IMR-90 (cell line): ENCODE results near the gene ZNF506. TPM values are rescaled to one million over a fixed set of nuclear protein-coding genes. Genes with fewer than 3 reads are reported as not detected.

Experiments used
- ATAC-seq: fragments of 200-7000 bp; cut with Tn5 transposase; 2 replicates; pipeline ENCODE4 v1.9.1; 2020; ENCODE audit warnings: low read depth, mild to moderate bottlenecking, moderate library complexity
- BruUV-seq: library from RNA; stranded (reverse); fragments of 400-500 nt; replicated peaks from 2 replicates; lab custom pipeline; 2021; lab: Mats Ljungman, UMichigan
- CTCF ChIA-PET: fragments of 300-600 bp; formaldehyde crosslinking; extraction: SDS; loops from one replicate; lab custom pipeline; 2021; ENCODE audit warnings: antibody characterized with exemption; lab: Yijun Ruan, JAX
- POLR2A ChIA-PET: fragments of 300-600 bp; sonication (Branson Sonifier 250); formaldehyde crosslinking; loops from one replicate; lab custom pipeline; 2022; ENCODE audit warnings: antibody characterized with exemption; ENCODE audit not compliant: unreplicated experiment; lab: Charles Lee
- DNase-seq: peaks from one replicate; pipeline ENCODE4 v3.0.0; 2013
- H2AFZ ChIP-seq: replicated peaks from 2 replicates; pipeline ENCODE3; 2013; ENCODE audit warnings: low read length, mild to moderate bottlenecking; ENCODE audit not compliant: poor library complexity
- H2AK5ac ChIP-seq: 2 replicates; pipeline ENCODE4 v1.6.1; 2013; ENCODE audit warnings: low read depth, low read length, inconsistent platforms
- H2AK9ac ChIP-seq: replicated peaks from 2 replicates; pipeline ENCODE3; 2013; ENCODE audit warnings: mild to moderate bottlenecking, low read depth, low read length, moderate library complexity; ENCODE audit not compliant: poor library complexity
- H2BK120ac ChIP-seq: 2 replicates; pipeline ENCODE4 v1.6.1; 2013; ENCODE audit warnings: low read depth, low read length, inconsistent platforms
- H2BK15ac ChIP-seq: 3 replicates; pipeline ENCODE4 v1.6.1; 2013; ENCODE audit warnings: low read depth, low read length, inconsistent platforms
- H2BK20ac ChIP-seq: 2 replicates; pipeline ENCODE4 v1.6.1; 2013; ENCODE audit warnings: low read depth, mild to moderate bottlenecking, inconsistent platforms, low read length, moderate library complexity
- H2BK5ac ChIP-seq: 2 replicates; pipeline ENCODE4 v1.6.1; 2013; ENCODE audit warnings: mild to moderate bottlenecking, low read depth, low read length, inconsistent platforms; ENCODE audit not compliant: poor library complexity, severe bottlenecking
- H3K14ac ChIP-seq: replicated peaks from 2 replicates; pipeline ENCODE4 v1.6.1; 2013; ENCODE audit warnings: low read depth, low read length, inconsistent platforms
- H3K18ac ChIP-seq: 2 replicates; pipeline ENCODE4 v1.6.1; 2013; ENCODE audit warnings: low read depth, low read length, control low read depth
- H3K23ac ChIP-seq: 2 replicates; pipeline ENCODE4 v1.6.1; 2013; ENCODE audit warnings: low read depth, low read length, inconsistent platforms
- H3K27ac ChIP-seq: 2 replicates; pipeline ENCODE4 v1.5.1; 2013; ENCODE audit warnings: mild to moderate bottlenecking, control low read depth, low read length; ENCODE audit not compliant: insufficient read depth
- H3K27me3 ChIP-seq: 2 replicates; pipeline ENCODE4 v1.6.1; 2013; ENCODE audit warnings: low read length; ENCODE audit not compliant: control insufficient read depth, insufficient read depth
- H3K36me3 ChIP-seq: 2 replicates; pipeline ENCODE4 v1.6.1; 2013; ENCODE audit warnings: low read length, mixed read lengths; ENCODE audit not compliant: control insufficient read depth, insufficient read depth
- H3K4ac ChIP-seq: 2 replicates; pipeline ENCODE4 v1.6.1; 2013; ENCODE audit warnings: low read depth, low read length, inconsistent platforms
- H3K4me1 ChIP-seq: 2 replicates; pipeline ENCODE4 v1.6.1; 2013; ENCODE audit warnings: low read length, mixed read lengths; ENCODE audit not compliant: control insufficient read depth, insufficient read depth
- H3K4me2 ChIP-seq: 2 replicates; pipeline ENCODE4 v1.6.1; 2013; ENCODE audit warnings: low read depth, mild to moderate bottlenecking, control low read depth, low read length, moderate library complexity
- H3K4me3 ChIP-seq: 2 replicates; pipeline ENCODE4 v1.5.1; 2013; ENCODE audit warnings: low read depth, mild to moderate bottlenecking, control low read depth, low read length, moderate library complexity; ENCODE audit not compliant: insufficient read depth
- H3K56ac ChIP-seq: 2 replicates; pipeline ENCODE4 v1.6.1; 2013; ENCODE audit warnings: low read length, inconsistent platforms; ENCODE audit not compliant: insufficient read depth; ENCODE audit errors: extremely low read depth
- H3K79me1 ChIP-seq, 2 experiments: 2 replicates each; pipeline ENCODE4 v1.6.1; 2013; ENCODE audit warnings: low read length in 2 of 2, inconsistent platforms in 1 of 2, low read depth in 1 of 2
- H3K9ac ChIP-seq: 2 replicates; pipeline ENCODE4 v1.6.1; 2013; ENCODE audit warnings: low read depth, low read length, control low read depth
- H3K9me1 ChIP-seq: 2 replicates; pipeline ENCODE4 v1.6.1; 2013; ENCODE audit warnings: low read length, inconsistent platforms; ENCODE audit not compliant: insufficient read depth
- H3K9me3 ChIP-seq: 2 replicates; pipeline ENCODE4 v1.6.1; 2013; ENCODE audit warnings: low read length; ENCODE audit not compliant: control insufficient read depth, insufficient read depth
- H4K20me1 ChIP-seq: 2 replicates; pipeline ENCODE4 v1.6.1; 2013; ENCODE audit warnings: low read length, inconsistent platforms; ENCODE audit not compliant: insufficient read depth
- H4K5ac ChIP-seq: 2 replicates; pipeline ENCODE4 v1.6.1; 2013; ENCODE audit warnings: mild to moderate bottlenecking, low read depth, low read length, control low read depth
- H4K8ac ChIP-seq, 2 experiments: 2 replicates each; pipeline ENCODE4 v1.6.1; 2013; ENCODE audit warnings: low read depth in 2 of 2, low read length in 2 of 2, control low read depth in 1 of 2, inconsistent platforms in 1 of 2
- H4K91ac ChIP-seq: 2 replicates; pipeline ENCODE4 v1.6.1; 2013; ENCODE audit warnings: low read depth, low read length, inconsistent platforms; ENCODE audit not compliant: insufficient read depth
- BHLHE40 ChIP-seq: fragments of 150-350 bp; IDR thresholded peaks from 2 replicates; pipeline ENCODE4 v1.6.1; 2016; ENCODE audit warnings: mild to moderate bottlenecking, low read depth, low read length
- CHD1 ChIP-seq: IDR thresholded peaks from 2 replicates; pipeline ENCODE4 v1.6.1; 2012; ENCODE audit warnings: low read depth, low read length, improper control_type of control experiment
- CTCF ChIP-seq: conservative IDR thresholded peaks from 2 replicates; pipeline ENCODE4 v1.5.1; 2012; ENCODE audit warnings: mild to moderate bottlenecking, low read depth, low read length, improper control_type of control experiment
- FOS ChIP-seq: fragments of 150-350 bp; IDR thresholded peaks from 2 replicates; pipeline ENCODE4 v1.6.1; 2016; ENCODE audit warnings: low read depth, low read length
- MAFK ChIP-seq: IDR thresholded peaks from 2 replicates; pipeline ENCODE4 v1.6.1; 2012; ENCODE audit warnings: low read depth, low read length, improper control_type of control experiment
- MAZ ChIP-seq: IDR thresholded peaks from 2 replicates; pipeline ENCODE4 v1.6.1; 2012; ENCODE audit warnings: low read depth, mild to moderate bottlenecking, low read length, improper control_type of control experiment, moderate library complexity, borderline replicate concordance
- MXI1 ChIP-seq: IDR thresholded peaks from 2 replicates; pipeline ENCODE4 v1.6.1; 2012; ENCODE audit warnings: low read depth, mild to moderate bottlenecking, low read length, moderate library complexity, borderline replicate concordance
- RAD21 ChIP-seq: IDR thresholded peaks from 2 replicates; pipeline ENCODE4 v1.6.1; 2012; ENCODE audit warnings: low read length, improper control_type of control experiment
- RCOR1 ChIP-seq: IDR thresholded peaks from 2 replicates; pipeline ENCODE4 v1.6.1; 2012; ENCODE audit warnings: mild to moderate bottlenecking, low read length, improper control_type of control experiment; ENCODE audit not compliant: insufficient replicate concordance
- RFX5 ChIP-seq: IDR thresholded peaks from 2 replicates; pipeline ENCODE4 v1.8.0; 2012; ENCODE audit warnings: low read depth, mild to moderate bottlenecking, low read length, moderate library complexity
- SMC3 ChIP-seq: fragments of 150-350 bp; IDR thresholded peaks from 2 replicates; pipeline ENCODE4 v1.6.1; 2016; ENCODE audit warnings: low read depth, mild to moderate bottlenecking, antibody characterized with exemption, low read length, moderate library complexity
- USF2 ChIP-seq: fragments of 150-350 bp; IDR thresholded peaks from 2 replicates; pipeline ENCODE4 v1.6.1; 2017; ENCODE audit warnings: mild to moderate bottlenecking, antibody characterized with exemption, low read length, low read depth
- WGBS, 2 experiments: methylation state at CpG; one replicate each; pipeline versions ENCODE4 v1.1.5 to v1.1.7; 2013; ENCODE audit warnings: missing lambda C conversion rate in 2 of 2; ENCODE audit not compliant: insufficient read length in 1 of 2; ENCODE audit errors: extremely low coverage in 2 of 2; 5-methylcytosine and 5-hydroxymethylcytosine counted together
- dilution Hi-C: fragments of 300-500 bp; cut with HindIII; formaldehyde crosslinking; loops from one replicate; pipeline ENCODE4 v1.14.3; 2018; ENCODE audit warnings: low sequenced_read_pairs; ENCODE audit not compliant: unreplicated experiment
- in situ Hi-C: fragments of 300-500 bp; cut with MboI; formaldehyde crosslinking; loops from 3 replicates; pipeline ENCODE4 v1.14.3; 2019; ENCODE audit warnings: low sequenced_read_pairs, inconsistent platforms, mixed read lengths
- intact Hi-C: fragments of 100-400 bp; cut with micrococcal nuclease; formaldehyde crosslinking; loops from 2 replicates; pipeline ENCODE4 v1.10.0; 2022
- polyA plus RNA-seq, 3 experiments: library from polyadenylated mRNA; depleted of rRNA; stranded (reverse); fragments of >200 nt; gene quantifications; 2 replicates each; pipeline ENCODE4 v1.2.3, GENCODE V29; 2012; ENCODE audit warnings: low replicate concordance in 1 of 3
- total RNA-seq: library from RNA; depleted of rRNA; stranded (reverse); fragments of >200 nt; gene quantifications from 2 replicates; pipeline ENCODE4 v1.2.3, GENCODE V29; 2012

ZNF506 gene
- total and polyA plus RNA-seq, 2 of the 4 experiments (the other 2 are of a cell fraction) = 2.4 to 6.1 TPM

- 0 out of 4 replicates have a peak, but pooled peaks cover 0 to 4% of the 10 kb centered on the region in 2 experiments for H3K79me1 ChIP-seq
- CTCF ChIA-PET = interaction anchor here (0.7 kb wide), 1 partner anchor 205 kb away, joined by 3 read pairs; no protein-coding TSS in a partner anchor
- H3K14ac ChIP-seq = no peak overlapping the region
- peaks cover 15% of the 10 kb centered on the region; the same call in 1 of the 2 replicates for H3K36me3 ChIP-seq
- H2AK9ac ChIP-seq = peak overlapping the region; percentile 75
- in situ Hi-C loops = no loop called here
- WGBS, 2 experiments = no CpG with 5 or more reads among the region's 17 CpGs
- H2BK120ac ChIP-seq = no peak overlapping the region
- no peak for DNase-seq
- H3K4me2 ChIP-seq = peak overlapping the region; percentile 53
- no peak overlapping the region for H3K56ac ChIP-seq
- H4K20me1 ChIP-seq = no peaks in the 10 kb centered on the region
- ATAC-seq = no peak; the same call in 1 of the 2 replicates
- no peak overlapping the region for H2BK5ac ChIP-seq
- H3K4me3 ChIP-seq = peak overlapping the region; percentile 98
- H3K4me1 ChIP-seq = no peaks in the 10 kb centered on the region
- no peak overlapping the region for H2BK15ac ChIP-seq
- H3K27me3 ChIP-seq = no peaks in the 10 kb centered on the region
- H3K27ac ChIP-seq = peak overlapping the region; percentile 97
- POLR2A ChIA-PET = interaction anchor here (0.6 to 0.7 kb wide), 3 partner anchors 15 to 324 kb away, joined by 4 to 9 read pairs (median 4); no protein-coding TSS in a partner anchor
- BruUV-seq = no TSS peak
- TF ChIP-seq RAD21 (no peak), MXI1 (no peak), USF2 (no peak), CHD1 (no peak), SMC3 (no peak), RFX5 (no peak), CTCF (no peak), FOS (no peak), BHLHE40 (no peak), MAZ (no peak), MAFK (no peak), RCOR1 (no peak)
- H2AFZ ChIP-seq = peak overlapping the region; percentile 98
- H4K5ac ChIP-seq = no peak overlapping the region
- peaks cover 40% of the 10 kb centered on the region for H3K9me3 ChIP-seq
- no peak overlapping the region for H4K91ac ChIP-seq
- no peak overlapping the region for H3K18ac ChIP-seq
- no peaks in the 10 kb centered on the region for H3K9me1 ChIP-seq
- H2BK20ac ChIP-seq = no peak overlapping the region
- H2AK5ac ChIP-seq = no peak overlapping the region
- H3K9ac ChIP-seq = peak overlapping the region; percentile 97
- no peak overlapping the region for H3K23ac ChIP-seq
- H3K4ac ChIP-seq = no peak overlapping the region
- dilution Hi-C loops = no loop called here
- peak overlapping the region; percentile 62 to 96; a peak in 2 of 4 replicates for H4K8ac ChIP-seq
- intact Hi-C loops = loop anchor here (5.0 kb wide), 1 partner anchor 46 kb away; the partner anchor contains the start of gene ZNF253
Observed at GRCh38 chr19:19820774-19821320, 703 bp downstream of the ZNF506 start.
